Omental fat pad (tissue), 4 donors: ENCODE results near the gene HJV. TPM values are rescaled to one million over a fixed set of nuclear protein-coding genes. Genes with fewer than 3 reads are reported as not detected.

Source experiments
- ATAC-seq: fragments of 150-250 bp; one replicate; pipeline ENCODE4 v1.9.1; 2016; ENCODE audit warnings: mild to moderate bottlenecking, moderate library complexity; ENCODE audit not compliant: low FRiP score
- DNase-seq: peaks from one replicate; pipeline ENCODE4 v3.0.0-alpha.2; 2019; ENCODE audit warnings: low spot score
- CTCF ChIP-seq, 3 donors: fragments of 450-650 bp; IDR thresholded peaks; one replicate each; pipeline ENCODE4 v1.5.1; 2016 to 2017; ENCODE audit warnings: antibody characterized with exemption in 3 of 3, mild to moderate bottlenecking in 3 of 3, moderate library complexity in 2 of 3
- total RNA-seq, 4 donors: library from RNA; depleted of rRNA; stranded (reverse); fragments of >200 nt; gene quantifications; one replicate each; pipeline ENCODE4 v1.1.0, GENCODE V29; 2016

The HJV gene
- total RNA-seq, 4 donors from 2014 or later = not detected

DNA sequence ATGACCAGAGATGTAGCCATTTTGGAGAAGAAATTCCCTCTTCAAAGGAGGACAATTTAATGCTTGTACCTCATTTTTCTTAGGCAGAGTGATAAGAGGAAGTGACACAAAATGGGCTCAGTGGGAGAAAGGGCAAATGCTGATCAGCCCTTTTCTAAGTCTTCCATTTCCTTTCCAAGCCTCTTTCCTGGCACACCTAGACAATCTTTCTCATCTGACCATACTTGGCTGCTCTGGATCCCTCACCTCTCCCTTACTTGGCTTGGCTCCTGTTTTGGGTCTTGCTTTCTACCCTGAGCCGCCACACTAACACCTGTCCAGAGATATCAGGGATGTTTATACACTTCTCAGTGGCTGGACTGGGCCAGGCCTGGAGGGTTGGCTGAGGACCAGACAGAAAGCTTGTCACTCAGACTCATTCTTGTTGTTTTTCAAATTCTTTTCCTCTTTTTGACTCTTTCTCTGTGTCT is 38.3 kb downstream of the HJV start:
- no peak for DNase-seq
- ATAC-seq = no peak
- no peak for TF ChIP-seq CTCF (IDR thresholded peaks at IDR 0.05)

- ATAC-seq = no peak
- no peak for DNase-seq
- TF ChIP-seq CTCF (IDR thresholded peaks at IDR 0.05) = no peak
These were observed 39.4 kb downstream of the HJV start for GRCh38 chr1:145982010-145982723.

- no peak for ATAC-seq
- TF ChIP-seq CTCF (IDR thresholded peaks at IDR 0.05) = no peak
- DNase-seq = no peak
These were observed 41.0 kb downstream of the HJV start for GRCh38 chr1:145980457-145980994.

DNA sequence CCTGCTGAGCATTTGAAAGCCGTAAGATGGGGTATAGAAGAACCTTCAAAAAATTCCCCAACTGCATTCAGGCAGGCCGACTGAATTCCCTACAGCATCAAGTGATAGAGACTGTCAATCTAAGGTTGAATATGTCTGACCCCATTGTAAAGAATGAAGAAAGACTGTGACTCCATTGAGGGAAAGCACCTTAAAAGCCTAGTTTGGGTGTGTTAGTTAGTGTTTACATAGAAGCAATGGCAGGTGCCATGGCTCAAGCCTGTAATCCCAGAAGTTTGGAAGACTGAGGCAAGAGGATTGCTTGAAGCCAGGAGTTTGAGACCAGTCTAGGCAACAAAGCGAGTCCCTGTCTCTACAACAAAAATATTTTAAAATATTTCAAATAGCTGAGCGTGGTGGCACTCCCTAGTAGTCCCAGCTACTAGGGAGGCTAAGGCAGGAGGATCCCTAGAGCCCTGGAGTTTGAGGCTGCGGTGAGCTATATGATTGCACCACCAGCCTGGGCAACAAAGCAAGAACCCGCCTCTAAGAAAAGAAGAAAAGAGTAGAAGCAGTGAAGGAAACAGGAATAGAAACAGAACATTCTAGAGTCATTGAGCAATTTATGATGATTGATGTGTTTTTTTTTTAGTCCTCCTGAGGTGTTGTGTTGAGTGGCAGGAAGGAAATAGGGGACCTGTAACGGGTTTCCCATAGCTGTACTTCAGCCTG is 41.6 kb downstream of the HJV start:
- ATAC-seq (no peak), DNase-seq (no peak)
- no peak for TF ChIP-seq CTCF (IDR thresholded peaks at IDR 0.05)

GRCh38 chr1:145978854-145979745 is 42.4 kb downstream of the HJV start:
- DNase-seq (peak; percentile 65), ATAC-seq (peak; percentile 90)
- TF ChIP-seq CTCF (IDR thresholded peaks at IDR 0.05) = no peak

GRCh38 chr1:145978471-145978853 is 43.1 kb downstream of the HJV start:
- no peak for ATAC-seq
- DNase-seq = no peak
- no peak for TF ChIP-seq CTCF (IDR thresholded peaks at IDR 0.05)
